Nephron (organoid): ENCODE data around the gene ARL15.
"Not testable (repeated sequence)": the region's sequence is repeated elsewhere in the genome, so short reads cannot be mapped to it uniquely, and the experiment has no call there.

Experiments used
- H3K27ac Mint-ChIP-seq, 3 experiments: 2 replicates each; pipeline ENCODE4 v1.8.0; 2020; ENCODE audit warnings: mixed read lengths in 3 of 3, mild to moderate bottlenecking in 2 of 3, moderate library complexity in 1 of 3
- H3K27me3 Mint-ChIP-seq: 2 replicates; pipeline ENCODE4 v1.8.0; 2021; ENCODE audit warnings: low read depth, mild to moderate bottlenecking, moderate library complexity, mixed read lengths
- H3K36me3 Mint-ChIP-seq: 2 replicates; pipeline ENCODE4 v1.8.0; 2020; ENCODE audit warnings: low read depth, mixed read lengths
- H3K4me1 Mint-ChIP-seq: 2 replicates; pipeline ENCODE4 v1.8.0; 2020; ENCODE audit warnings: mixed read lengths
- H3K4me3 Mint-ChIP-seq, 3 experiments: 2 replicates each; pipeline ENCODE4 v1.8.0; 2020; ENCODE audit warnings: mild to moderate bottlenecking in 3 of 3, mixed read lengths in 3 of 3, moderate library complexity in 2 of 3
- H3K9me3 Mint-ChIP-seq: 2 replicates; pipeline ENCODE4 v1.8.0; 2020; ENCODE audit warnings: mixed read lengths
- TF ChIP-seq, protein P1 (sequence below), 3 experiments: fragments of 200-600 bp; sonication (generic); IDR thresholded peaks; one replicate each; pipeline ENCODE4 v1.5.0; 2021; ENCODE audit warnings: antibody characterized with exemption in 3 of 3; ENCODE audit not compliant: unreplicated experiment in 3 of 3

ARL15 gene

DNA sequence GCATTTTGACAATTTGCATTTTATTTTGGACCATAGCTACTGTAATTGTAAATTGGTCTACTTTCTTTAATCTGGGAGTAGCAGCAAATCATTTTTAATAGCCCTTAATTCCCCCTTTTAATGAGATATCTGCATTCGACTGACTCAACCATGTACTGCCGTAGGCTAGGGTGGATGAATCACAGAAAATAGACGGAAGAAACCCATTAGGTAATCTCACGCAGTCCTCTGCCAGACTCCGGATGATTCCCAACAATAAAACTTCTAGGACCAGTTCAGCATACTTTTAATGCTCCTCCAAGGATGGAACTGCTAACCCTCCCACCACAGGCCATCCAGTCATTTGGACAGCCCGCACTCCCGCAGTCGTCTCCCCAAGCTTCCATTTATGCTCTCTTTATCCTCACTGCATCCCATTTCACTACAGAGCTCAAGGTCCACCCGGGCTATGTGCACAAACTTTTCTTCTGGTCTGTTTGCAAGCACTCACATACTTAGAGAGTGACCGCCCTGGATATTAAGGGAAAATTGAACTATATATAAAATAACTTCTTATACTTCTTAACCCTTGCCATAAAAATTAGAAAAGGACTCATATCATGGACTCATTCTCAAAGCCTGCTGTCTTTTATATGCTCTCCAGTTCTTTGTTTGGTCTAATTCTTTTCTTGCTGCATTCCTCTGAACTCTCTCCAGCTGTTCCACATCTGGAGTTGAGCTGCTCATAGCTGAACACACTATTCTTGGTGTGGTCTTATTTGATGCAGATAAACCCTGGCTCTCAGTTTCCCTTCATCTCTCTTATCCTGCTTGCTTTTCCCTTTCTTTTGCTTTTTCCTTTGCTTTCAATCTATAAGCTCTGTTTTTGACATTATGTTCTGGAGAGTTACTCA lies 326.6 kb downstream of the ARL15 start:
- H3K27ac Mint-ChIP-seq, result no peak overlapping the region
- no peaks in the 10 kb centered on the region for H3K4me1 Mint-ChIP-seq
- no peaks in the 10 kb centered on the region for H3K36me3 Mint-ChIP-seq
- H3K27me3 Mint-ChIP-seq, result no peaks in the 10 kb centered on the region
- no peak overlapping the region for H3K4me3 Mint-ChIP-seq
- peaks cover 5% of the 10 kb centered on the region for H3K9me3 Mint-ChIP-seq
- TF ChIP-seq, protein P1, sequence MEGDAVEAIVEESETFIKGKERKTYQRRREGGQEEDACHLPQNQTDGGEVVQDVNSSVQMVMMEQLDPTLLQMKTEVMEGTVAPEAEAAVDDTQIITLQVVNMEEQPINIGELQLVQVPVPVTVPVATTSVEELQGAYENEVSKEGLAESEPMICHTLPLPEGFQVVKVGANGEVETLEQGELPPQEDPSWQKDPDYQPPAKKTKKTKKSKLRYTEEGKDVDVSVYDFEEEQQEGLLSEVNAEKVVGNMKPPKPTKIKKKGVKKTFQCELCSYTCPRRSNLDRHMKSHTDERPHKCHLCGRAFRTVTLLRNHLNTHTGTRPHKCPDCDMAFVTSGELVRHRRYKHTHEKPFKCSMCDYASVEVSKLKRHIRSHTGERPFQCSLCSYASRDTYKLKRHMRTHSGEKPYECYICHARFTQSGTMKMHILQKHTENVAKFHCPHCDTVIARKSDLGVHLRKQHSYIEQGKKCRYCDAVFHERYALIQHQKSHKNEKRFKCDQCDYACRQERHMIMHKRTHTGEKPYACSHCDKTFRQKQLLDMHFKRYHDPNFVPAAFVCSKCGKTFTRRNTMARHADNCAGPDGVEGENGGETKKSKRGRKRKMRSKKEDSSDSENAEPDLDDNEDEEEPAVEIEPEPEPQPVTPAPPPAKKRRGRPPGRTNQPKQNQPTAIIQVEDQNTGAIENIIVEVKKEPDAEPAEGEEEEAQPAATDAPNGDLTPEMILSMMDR (IDR thresholded peaks at IDR 0.05; ENCODE audit: unreplicated experiment in 3 of 3), result no peak

GRCh38 chr5:53982319-53982718 lies 328.1 kb downstream of the ARL15 start:
- not testable (repeated sequence) for H3K27ac Mint-ChIP-seq, H3K9me3 Mint-ChIP-seq, H3K4me3 Mint-ChIP-seq, H3K36me3 Mint-ChIP-seq, H3K27me3 Mint-ChIP-seq, H3K4me1 Mint-ChIP-seq

- H3K4me1 Mint-ChIP-seq, result no peaks in the 10 kb centered on the region
- TF ChIP-seq, protein P1 (IDR thresholded peaks at IDR 0.05; ENCODE audit: unreplicated experiment in 3 of 3), result no peak
- peaks cover 8% of the 10 kb centered on the region for H3K36me3 Mint-ChIP-seq
- H3K27me3 Mint-ChIP-seq, result no peaks in the 10 kb centered on the region
- no peak overlapping the region for H3K4me3 Mint-ChIP-seq
- peaks cover 5% of the 10 kb centered on the region for H3K9me3 Mint-ChIP-seq
- no peak overlapping the region for H3K27ac Mint-ChIP-seq
Measured at GRCh38 chr5:53980061-53980460, 330.3 kb downstream of the ARL15 start.

DNA sequence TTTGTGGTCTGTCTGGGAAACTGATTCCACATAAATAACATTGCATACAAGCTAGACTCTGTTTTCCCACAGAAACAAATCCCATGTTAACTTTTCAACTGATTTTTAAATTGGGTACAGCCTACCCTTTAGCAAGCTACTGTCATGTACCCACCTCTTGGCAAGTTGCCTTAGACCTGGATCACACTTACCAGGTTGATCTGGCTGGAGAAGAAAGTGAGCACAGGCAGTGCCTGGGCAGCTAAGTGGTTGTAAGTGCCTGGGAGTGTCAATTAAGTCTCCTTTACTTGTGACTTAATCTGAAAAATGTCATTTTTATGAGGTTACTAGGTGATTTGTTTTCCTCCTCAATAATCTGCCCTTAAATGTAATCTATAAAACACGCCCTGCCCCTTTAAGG lies 336.4 kb downstream of the ARL15 start:
- H3K9me3 Mint-ChIP-seq, result no peaks in the 10 kb centered on the region
- no peaks in the 10 kb centered on the region for H3K27me3 Mint-ChIP-seq
- H3K4me3 Mint-ChIP-seq, result no peak overlapping the region
- H3K36me3 Mint-ChIP-seq, result peaks cover 8% of the 10 kb centered on the region
- TF ChIP-seq, protein P1 (IDR thresholded peaks at IDR 0.05; ENCODE audit: unreplicated experiment in 3 of 3), result no peak
- peaks cover 8% of the 10 kb centered on the region for H3K4me1 Mint-ChIP-seq
- no peak overlapping the region for H3K27ac Mint-ChIP-seq

- Mint-ChIP-seq H3K36me3 (peaks cover 10% of the 10 kb centered on the region), H3K4me1 (peaks cover 13% of the 10 kb centered on the region), H3K4me3 (no peak overlapping the region), H3K27me3 (no peaks in the 10 kb centered on the region), H3K27ac (no peak overlapping the region), H3K9me3 (no peaks in the 10 kb centered on the region)
- TF ChIP-seq, protein P1 (IDR thresholded peaks at IDR 0.05; ENCODE audit: unreplicated experiment in 3 of 3), result no peak
Measured at GRCh38 chr5:53972314-53972713, 338.1 kb downstream of the ARL15 start.

GRCh38 chr5:53971551-53971950 lies 338.8 kb downstream of the ARL15 start:
- TF ChIP-seq, protein P1 (IDR thresholded peaks at IDR 0.05; ENCODE audit: unreplicated experiment in 3 of 3), result no peak
- Mint-ChIP-seq H3K27ac (peak overlapping the region in 2 of 3 experiments; percentile 36 to 44), H3K27me3 (no peaks in the 10 kb centered on the region), H3K9me3 (no peaks in the 10 kb centered on the region), H3K4me3 (no peak overlapping the region), H3K4me1 (peaks cover 13% of the 10 kb centered on the region), H3K36me3 (peaks cover 12% of the 10 kb centered on the region)
